Liver (tissue), 9 donors: Measurements from ENCODE around the gene ACCSL. TPM values are rescaled to one million over a fixed set of nuclear protein-coding genes. Genes with fewer than 3 reads are reported as not detected.

ENCODE experiments used
- DNase-seq: peaks from one replicate; pipeline ENCODE4 v3.0.0-alpha.2; 2017; ENCODE audit warnings: low spot score
- H3K27ac ChIP-seq, 2 donors: one replicate each; pipeline ENCODE4 v1.7.0; 2013; ENCODE audit warnings: inconsistent platforms in 2 of 2, low read length in 2 of 2, control low read depth in 1 of 2, low read depth in 1 of 2, mild to moderate bottlenecking in 1 of 2
- H3K27me3 ChIP-seq, 4 donors: one replicate each; pipeline versions ENCODE4 v1.6.1 to v1.7.0; 2013; ENCODE audit warnings: low read length in 3 of 4, inconsistent platforms in 1 of 4, mild to moderate bottlenecking in 1 of 4, moderate library complexity in 1 of 4; ENCODE audit not compliant: control insufficient read depth in 4 of 4, insufficient read depth in 4 of 4
- H3K36me3 ChIP-seq, 4 donors: one replicate each; pipeline versions ENCODE4 v1.6.1 to v1.7.0; 2013; ENCODE audit warnings: low read length in 3 of 4, mild to moderate bottlenecking in 3 of 4, low read depth in 1 of 4, moderate library complexity in 1 of 4; ENCODE audit not compliant: control insufficient read depth in 4 of 4, insufficient read depth in 3 of 4
- H3K4me1 ChIP-seq, 4 donors: one replicate each; pipeline versions ENCODE4 v1.6.1 to v1.7.0; 2013; ENCODE audit warnings: low read length in 3 of 4, mild to moderate bottlenecking in 3 of 4, moderate library complexity in 1 of 4; ENCODE audit not compliant: control insufficient read depth in 4 of 4, insufficient read depth in 4 of 4
- H3K4me3 ChIP-seq, 3 donors: one replicate each; pipeline versions ENCODE4 v1.6.1 to v1.7.0; 2013; ENCODE audit warnings: low read length in 3 of 3, control low read depth in 1 of 3, low read depth in 1 of 3, mild to moderate bottlenecking in 1 of 3
- H3K9ac ChIP-seq, 2 donors: one replicate each; pipeline ENCODE4 v1.7.0; 2013; ENCODE audit warnings: low read length in 2 of 2, mild to moderate bottlenecking in 2 of 2, moderate library complexity in 2 of 2, control low read depth in 1 of 2, low read depth in 1 of 2
- H3K9me3 ChIP-seq, 4 donors: one replicate each; pipeline versions ENCODE4 v1.6.1 to v1.7.0; 2013; ENCODE audit warnings: low read length in 3 of 4; ENCODE audit not compliant: control insufficient read depth in 4 of 4
- ATF3 ChIP-seq: IDR thresholded peaks from 2 replicates; pipeline ENCODE4 v1.6.1; 2016; ENCODE audit warnings: antibody characterized with exemption
- CTCF ChIP-seq: fragments of 150-350 bp; IDR thresholded peaks from 2 replicates; pipeline ENCODE4 v1.5.1; 2017; ENCODE audit warnings: improper control_type of control experiment, low read depth, low read length; ENCODE audit not compliant: missing input control
- EGR1 ChIP-seq, 2 donors: IDR thresholded peaks; 2 replicates each; pipeline ENCODE4 v1.6.1; 2016 to 2018; ENCODE audit warnings: antibody characterized with exemption in 2 of 2, low read depth in 2 of 2
- FOXA1 ChIP-seq: IDR thresholded peaks from 2 replicates; pipeline ENCODE4 v1.6.1; 2016; ENCODE audit warnings: antibody characterized with exemption
- GABPA ChIP-seq, 2 donors: IDR thresholded peaks in 1 of 2; conservative IDR thresholded peaks in 1 of 2; 2 replicates each; pipeline ENCODE4 v1.6.1; 2016; ENCODE audit warnings: antibody characterized with exemption in 2 of 2, mild to moderate bottlenecking in 1 of 2, moderate library complexity in 1 of 2
- HNF4G ChIP-seq: IDR thresholded peaks from 2 replicates; pipeline ENCODE4 v1.6.1; 2016; ENCODE audit warnings: antibody characterized with exemption
- JUND ChIP-seq, 2 donors: IDR thresholded peaks; 2 replicates each; pipeline ENCODE4 v1.6.1; 2016; ENCODE audit warnings: antibody characterized with exemption in 2 of 2
- MAX ChIP-seq: IDR thresholded peaks from 2 replicates; pipeline ENCODE4 v1.6.1; 2016; ENCODE audit warnings: antibody characterized with exemption
- NR2F2 ChIP-seq: IDR thresholded peaks from 2 replicates; pipeline ENCODE4 v1.6.1; 2016; ENCODE audit warnings: antibody characterized with exemption
- RAD21 ChIP-seq, 2 donors: IDR thresholded peaks; 2 replicates each; pipeline ENCODE4 v1.6.1; 2016; ENCODE audit warnings: antibody characterized with exemption in 2 of 2, mild to moderate bottlenecking in 2 of 2
- REST ChIP-seq: IDR thresholded peaks from 2 replicates; pipeline ENCODE4 v1.6.1; 2016; ENCODE audit warnings: antibody characterized with exemption, mild to moderate bottlenecking
- RXRA ChIP-seq, 2 donors: IDR thresholded peaks; 2 replicates each; pipeline ENCODE4 v1.6.1; 2017 to 2018; ENCODE audit warnings: antibody characterized with exemption in 2 of 2, mild to moderate bottlenecking in 1 of 2
- SP1 ChIP-seq: IDR thresholded peaks from 2 replicates; pipeline ENCODE4 v1.6.1; 2018; ENCODE audit warnings: antibody characterized with exemption, mild to moderate bottlenecking
- TAF1 ChIP-seq: conservative IDR thresholded peaks from 2 replicates; pipeline ENCODE4 v1.6.1; 2016; ENCODE audit warnings: antibody characterized with exemption, mild to moderate bottlenecking
- YY1 ChIP-seq: IDR thresholded peaks from 2 replicates; pipeline ENCODE4 v1.6.1; 2016; ENCODE audit warnings: antibody characterized with exemption, mild to moderate bottlenecking
- ZBTB33 ChIP-seq: IDR thresholded peaks from 2 replicates; pipeline ENCODE4 v1.6.1; 2016; ENCODE audit warnings: antibody characterized with exemption
- WGBS: extraction: QIAGEN DNeasy Blood & Tissue Kit; methylation state at CpG from one replicate; pipeline ENCODE4 v1.1.7; 2013; 5-methylcytosine and 5-hydroxymethylcytosine counted together
- polyA plus RNA-seq, 2 donors: library from polyadenylated mRNA; stranded (reverse) in 1 of 2; unstranded in 1 of 2; fragments of 200-250 nt in 1 of 2; fragments of >200 nt in 1 of 2; fragmentation: Nextera tagmentation in 1 of 2; extraction: Ambion mirVana in 1 of 2; gene quantifications; one replicate each; pipeline versions ENCODE4 v1.2.1 to v1.2.3, GENCODE V29; 2013 to 2015
- total RNA-seq, 2 donors: library from RNA; depleted of rRNA; stranded (reverse); fragments of >200 nt; gene quantifications; one replicate each; pipeline ENCODE4 v1.2.3, GENCODE V29; 2014
- donor health status: healthy.
- donor health status: healthy.
- donor health status: healthy.
- donor health status: healthy.
- donor health status: healthy.

ACCSL gene
- total and polyA plus RNA-seq, 4 donors: 0.09 TPM; not detected in 3

- Histone ChIP-seq H3K9me3 (peaks cover 1 to 11% (median 4%) of the 10 kb centered on the region in 4 donors), H3K4me1 (no peaks in the 10 kb centered on the region), H3K4me3 (no peak overlapping the region), H3K27ac (no peak overlapping the region), H3K36me3 (no peaks in the 10 kb centered on the region), H3K27me3 (no peaks in the 10 kb centered on the region), H3K9ac (no peak overlapping the region)
- TF ChIP-seq YY1: no peak
- no peak for TF ChIP-seq MAX
- no peak for DNase-seq
- WGBS: 93% methylated on average over 1 of the region's 1 CpG
These were observed 22.8 kb upstream of the ACCSL start for GRCh38 chr11:44024977-44025376.

GRCh38 chr11:44025727-44026126, 22.1 kb upstream of the ACCSL start:
- H3K27ac ChIP-seq: no peak overlapping the region
- no peaks in the 10 kb centered on the region for H3K36me3 ChIP-seq
- peaks cover 1 to 11% (median 4%) of the 10 kb centered on the region in 4 donors for H3K9me3 ChIP-seq
- no peak overlapping the region for H3K4me3 ChIP-seq
- no peaks in the 10 kb centered on the region for H3K27me3 ChIP-seq
- DNase-seq: no peak
- no peak overlapping the region for H3K9ac ChIP-seq
- H3K4me1 ChIP-seq: no peaks in the 10 kb centered on the region
- TF ChIP-seq MAX: no peak
- no peak for TF ChIP-seq RXRA (IDR thresholded peaks at IDR 0.05)
- TF ChIP-seq TAF1: no peak
- TF ChIP-seq ATF3: no peak
- TF ChIP-seq EGR1 (IDR thresholded peaks at IDR 0.05; ENCODE audit: low read depth in 2 of 2): no peak
- TF ChIP-seq GABPA (IDR thresholded peaks at IDR 0.05 in 1 of 2, conservative IDR thresholded peaks at IDR 0.05 in 1 of 2): no peak
- TF ChIP-seq HNF4G: no peak
- no peak for TF ChIP-seq REST
- no peak for TF ChIP-seq FOXA1
- no peak for TF ChIP-seq RAD21 (IDR thresholded peaks at IDR 0.05)
- no peak for TF ChIP-seq CTCF
- TF ChIP-seq SP1: no peak
- no peak for TF ChIP-seq NR2F2
- TF ChIP-seq ZBTB33: no peak
- TF ChIP-seq JUND (IDR thresholded peaks at IDR 0.05): no peak
- no peak for TF ChIP-seq YY1
